Psoas muscle (tissue), 8 donors: ENCODE results near the gene TNRC6B. TPM values are rescaled to one million over a fixed set of nuclear protein-coding genes. Genes with fewer than 3 reads are reported as not detected.

Source experiments
- ATAC-seq, 4 donors: fragments of 200-7000 bp; cut with Tn5 transposase; one replicate each; pipeline ENCODE4 v1.9.1; 2020; ENCODE audit warnings: moderate library complexity in 3 of 4, mild to moderate bottlenecking in 2 of 4
- DNase-seq, 2 donors: peaks; one replicate each; pipeline ENCODE4 v3.0.0-alpha.2; 2020
- H3K27ac ChIP-seq: fragments of 200-600 bp; one replicate; pipeline ENCODE4 v1.8.0; 2022
- H3K27me3 ChIP-seq, 3 donors: fragments of 200-600 bp in 1 of 3; one replicate each; pipeline versions ENCODE4 v1.6.1 to v1.8.0; 2013 to 2022; ENCODE audit warnings: low read length in 2 of 3, mild to moderate bottlenecking in 2 of 3, moderate library complexity in 1 of 3; ENCODE audit not compliant: insufficient read depth in 3 of 3
- H3K36me3 ChIP-seq, 2 donors: fragments of 200-600 bp in 1 of 2; one replicate each; pipeline versions ENCODE4 v1.6.1 to v1.8.0; 2013 to 2022; ENCODE audit warnings: low read depth in 1 of 2, mild to moderate bottlenecking in 1 of 2, moderate library complexity in 1 of 2; ENCODE audit not compliant: insufficient read depth in 1 of 2
- H3K4me1 ChIP-seq: fragments of 200-600 bp; one replicate; pipeline ENCODE4 v1.8.0; 2022
- H3K4me3 ChIP-seq: fragments of 200-600 bp; one replicate; pipeline ENCODE4 v1.8.0; 2022; ENCODE audit warnings: mild to moderate bottlenecking
- H3K9me3 ChIP-seq: fragments of 200-600 bp; one replicate; pipeline ENCODE4 v1.8.0; 2022
- WGBS, 3 donors: extraction: QIAGEN DNeasy Blood & Tissue Kit; methylation state at CpG; one replicate each; pipeline versions ENCODE4 v1.1.6 to v1.1.7; 2013; 5-methylcytosine and 5-hydroxymethylcytosine counted together
- intact Hi-C, 2 donors: fragments of 100-400 bp; cut with DNase I; formaldehyde crosslinking; loops; one replicate each; pipeline versions ENCODE4 v1.11.0 to v1.14.2; 2022
- polyA plus RNA-seq, 3 donors: library from polyadenylated mRNA; stranded (reverse); fragments of 200-250 nt; gene quantifications; one replicate each; pipeline ENCODE4 v1.2.3, GENCODE V29; 2013
- total RNA-seq, 4 donors: library from RNA; stranded (reverse); fragmentation: NEBNext Ultra II Directional in 2 of 4; extraction: Animal tissue kit (Norgen Biotek cat#: 25700) in 2 of 4; gene quantifications; one replicate each; pipeline versions ENCODE4 v1.2.1 to v1.2.4, GENCODE V29; 2021 to 2023
- TF ChIP-seq, protein P1 (sequence below): fragments of 200-600 bp; IDR thresholded peaks from one replicate; pipeline ENCODE4 v1.8.0; 2022; ENCODE audit warnings: antibody characterized with exemption
- donor health status: healthy with polysubstance abuse.
- donor health status: DM: no; HTN: no; CAD: no; lungs with moderate emphysema.
- donor health status: Bipolar disorder and iron deficiency.
- donor health status: healthy.
- donor health status: DM: yes; HTN: yes; CAD: no.
- donor health status: DM: no; HTN: no; CAD: no.
- donor health status: DM: no; HTN: no; CAD: no.
- donor health status: DM: yes; HTN: yes; CAD: no.

TNRC6B gene
- total and polyA plus RNA-seq, 7 donors: 2.2 to 49.4 (median 27.9) TPM

DNA sequence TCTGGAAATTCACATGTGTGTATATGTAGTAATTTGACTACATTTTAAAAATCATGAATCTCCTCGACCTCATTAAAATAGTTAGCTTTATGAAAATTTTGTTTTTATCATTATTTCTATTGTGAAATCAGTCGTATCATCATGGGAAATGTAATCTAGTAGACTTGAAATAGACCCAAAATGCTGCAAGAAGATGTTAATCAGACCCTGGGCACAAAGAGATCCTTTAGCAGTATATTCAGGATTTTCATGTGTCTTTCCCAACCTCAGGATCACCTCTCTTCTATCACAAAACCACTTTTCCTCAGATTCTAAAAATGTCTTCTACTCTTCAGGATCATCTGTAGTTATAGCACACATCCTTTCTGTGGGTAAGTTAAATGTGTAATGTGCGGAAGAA, 93.7 kb downstream of the TNRC6B start:
- intact Hi-C loops: loop anchor here (5.0 to 10.0 kb wide), 3 partner anchors 39 to 217 kb away; no protein-coding TSS in a partner anchor
- 75 to 87% (median 76%) methylated on average over 3 of the region's 3 CpGs for WGBS, 3 donors

DNA sequence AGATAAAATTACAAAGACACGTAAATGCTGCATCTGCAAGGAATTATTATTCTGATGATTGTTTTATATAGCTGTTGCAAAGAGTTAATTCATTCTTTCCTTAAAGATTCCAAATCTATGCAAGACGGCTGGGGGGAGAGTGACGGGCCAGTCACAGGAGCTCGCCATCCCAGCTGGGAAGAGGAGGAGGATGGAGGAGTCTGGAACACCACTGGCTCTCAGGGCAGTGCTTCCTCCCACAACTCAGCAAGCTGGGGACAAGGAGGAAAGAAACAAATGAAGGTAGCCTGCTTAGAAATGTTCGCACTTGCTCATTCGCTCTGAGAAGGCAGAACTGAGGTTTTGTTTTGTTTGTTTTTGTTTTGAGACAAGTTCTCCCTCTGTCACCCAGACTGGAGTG, 95.6 kb downstream of the TNRC6B start:
- intact Hi-C loops: loop anchor here (5.0 to 10.0 kb wide), 3 partner anchors 41 to 219 kb away; no protein-coding TSS in a partner anchor
- DNase-seq (no peak), ATAC-seq (no peak)
- Histone ChIP-seq H3K27ac (peak overlapping the region; percentile 28), H3K4me1 (peaks cover 21% of the 10 kb centered on the region), H3K36me3 (peaks cover 0 to 32% of the 10 kb centered on the region in 2 donors), H3K27me3 (no peaks in the 10 kb centered on the region), H3K9me3 (no peaks in the 10 kb centered on the region), H3K4me3 (no peak overlapping the region)
- TF ChIP-seq, protein P1, sequence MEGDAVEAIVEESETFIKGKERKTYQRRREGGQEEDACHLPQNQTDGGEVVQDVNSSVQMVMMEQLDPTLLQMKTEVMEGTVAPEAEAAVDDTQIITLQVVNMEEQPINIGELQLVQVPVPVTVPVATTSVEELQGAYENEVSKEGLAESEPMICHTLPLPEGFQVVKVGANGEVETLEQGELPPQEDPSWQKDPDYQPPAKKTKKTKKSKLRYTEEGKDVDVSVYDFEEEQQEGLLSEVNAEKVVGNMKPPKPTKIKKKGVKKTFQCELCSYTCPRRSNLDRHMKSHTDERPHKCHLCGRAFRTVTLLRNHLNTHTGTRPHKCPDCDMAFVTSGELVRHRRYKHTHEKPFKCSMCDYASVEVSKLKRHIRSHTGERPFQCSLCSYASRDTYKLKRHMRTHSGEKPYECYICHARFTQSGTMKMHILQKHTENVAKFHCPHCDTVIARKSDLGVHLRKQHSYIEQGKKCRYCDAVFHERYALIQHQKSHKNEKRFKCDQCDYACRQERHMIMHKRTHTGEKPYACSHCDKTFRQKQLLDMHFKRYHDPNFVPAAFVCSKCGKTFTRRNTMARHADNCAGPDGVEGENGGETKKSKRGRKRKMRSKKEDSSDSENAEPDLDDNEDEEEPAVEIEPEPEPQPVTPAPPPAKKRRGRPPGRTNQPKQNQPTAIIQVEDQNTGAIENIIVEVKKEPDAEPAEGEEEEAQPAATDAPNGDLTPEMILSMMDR: no peak
- WGBS, 3 donors: 78 to 89% (median 82%) methylated on average over 6 of the region's 6 CpGs

More for the DNA sequence above, 93.7 kb downstream of the TNRC6B start:
- H3K9me3 ChIP-seq: no peaks in the 10 kb centered on the region
- peaks cover 14% of the 10 kb centered on the region for H3K4me1 ChIP-seq
- no peak overlapping the region for H3K4me3 ChIP-seq
- TF ChIP-seq, protein P1: no peak
- H3K36me3 ChIP-seq: peaks cover 5 to 45% of the 10 kb centered on the region in 2 donors
- H3K27me3 ChIP-seq: no peaks in the 10 kb centered on the region
- ATAC-seq: no peak
- DNase-seq: no peak
- H3K27ac ChIP-seq: peak overlapping the region; percentile 64

DNA sequence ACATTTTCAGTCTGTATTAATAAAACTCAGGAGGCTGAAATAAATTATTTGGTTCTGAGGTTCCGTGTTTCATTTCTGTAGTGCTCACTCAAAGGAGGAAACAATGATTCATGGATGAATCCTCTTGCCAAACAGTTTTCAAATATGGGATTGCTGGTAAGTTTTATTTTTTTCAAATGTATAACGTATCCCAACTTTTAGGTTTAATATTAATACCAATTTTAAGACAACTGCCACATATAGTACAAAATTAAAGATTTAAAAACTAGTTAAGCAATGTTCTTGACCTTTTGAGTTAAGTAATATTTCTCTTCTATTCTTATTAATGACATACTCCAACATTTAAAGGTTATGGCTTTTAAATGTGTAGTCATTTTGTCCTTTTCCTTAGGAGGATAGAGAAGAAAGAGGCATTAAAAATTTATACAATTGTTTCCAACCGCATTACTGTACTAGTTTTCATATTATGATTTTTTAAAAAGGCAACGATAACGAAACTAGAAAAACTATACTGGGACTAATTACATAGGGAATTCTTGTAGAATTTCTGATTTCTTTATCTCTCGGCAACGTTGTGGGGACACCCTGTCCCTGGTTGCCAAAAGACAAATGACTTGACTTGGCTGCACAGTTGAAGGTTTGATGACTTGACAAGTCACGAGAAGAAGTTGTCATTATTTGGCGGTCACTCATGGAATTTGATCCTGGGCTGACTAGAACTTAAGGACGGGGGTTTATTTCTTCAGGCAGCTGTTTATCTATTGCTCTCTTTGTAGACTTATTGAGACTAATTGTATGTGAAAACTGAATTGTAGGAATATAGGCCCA, 99.5 kb downstream of the TNRC6B start:
- DNase-seq (peak in 1 of 2 donors; percentile 32), ATAC-seq (peak; percentile 91 to 94 (median 92))
- 21 to 29% (median 24%) methylated on average over 10 of the region's 10 CpGs for WGBS, 3 donors
- Histone ChIP-seq H3K4me1 (peaks cover 17% of the 10 kb centered on the region), H3K27me3 (no peaks in the 10 kb centered on the region), H3K4me3 (peak overlapping the region; percentile 54), H3K9me3 (no peaks in the 10 kb centered on the region), H3K36me3 (peaks cover 0 to 56% of the 10 kb centered on the region in 2 donors), H3K27ac (peak overlapping the region; percentile 87)
- intact Hi-C loops: loop anchor here (10.0 kb wide), 2 partner anchors 92 to 222 kb away; no protein-coding TSS in a partner anchor
- TF ChIP-seq, protein P1: no peak

DNA sequence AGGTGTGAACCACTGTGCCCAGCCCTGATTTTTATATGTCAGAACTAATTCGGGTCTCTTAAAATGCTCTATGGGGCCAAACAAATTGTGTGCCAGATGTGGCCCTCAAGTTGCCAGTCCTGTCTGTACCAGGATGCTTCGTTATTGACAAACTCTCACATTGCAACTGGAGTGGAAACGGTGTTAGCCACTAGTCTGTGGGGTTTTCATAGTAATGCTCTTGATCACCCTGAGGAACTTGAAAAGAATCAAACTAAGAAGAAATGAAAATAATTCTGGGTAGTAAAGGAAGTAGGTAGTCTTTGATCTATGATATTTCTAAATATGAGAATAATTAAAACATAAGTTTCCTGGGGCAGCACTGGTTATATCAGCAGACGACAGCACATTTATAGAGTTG, 101.3 kb downstream of the TNRC6B start:
- H3K27me3 ChIP-seq: no peaks in the 10 kb centered on the region
- ATAC-seq: no peak
- DNase-seq: no peak
- intact Hi-C loops: loop anchor here (10.0 kb wide), 2 partner anchors 94 to 224 kb away; no protein-coding TSS in a partner anchor
- H3K27ac ChIP-seq: peak overlapping the region; percentile 3
- TF ChIP-seq, protein P1: no peak
- no peak overlapping the region for H3K4me3 ChIP-seq
- peaks cover 17% of the 10 kb centered on the region for H3K4me1 ChIP-seq
- H3K9me3 ChIP-seq: no peaks in the 10 kb centered on the region
- WGBS, 3 donors: 75 to 95% (median 85%) methylated on average over 4 of the region's 4 CpGs
- H3K36me3 ChIP-seq: peaks cover 0 to 43% of the 10 kb centered on the region in 2 donors
